Suppressor macrophage treated with lipopolysaccharide for 4 hours (primary cell): ENCODE measurements around the gene SLC23A2.
"Not testable (repeated sequence)": the region's sequence is repeated elsewhere in the genome, so short reads cannot be mapped to it uniquely, and the experiment has no call there.

ENCODE experiments used
- DNase-seq: peaks from one replicate; pipeline ENCODE4 v3.0.0-alpha.2; 2020

The SLC23A2 gene

GRCh38 chr20:5001174-5002076, at the start of gene SLC23A2:
TSS of gene SLC23A2 (minus strand) at chr20:5001510. CDS start at chr20:4932562, 68,948 bp downstream.
- peak; percentile 51 for DNase-seq

DNA sequence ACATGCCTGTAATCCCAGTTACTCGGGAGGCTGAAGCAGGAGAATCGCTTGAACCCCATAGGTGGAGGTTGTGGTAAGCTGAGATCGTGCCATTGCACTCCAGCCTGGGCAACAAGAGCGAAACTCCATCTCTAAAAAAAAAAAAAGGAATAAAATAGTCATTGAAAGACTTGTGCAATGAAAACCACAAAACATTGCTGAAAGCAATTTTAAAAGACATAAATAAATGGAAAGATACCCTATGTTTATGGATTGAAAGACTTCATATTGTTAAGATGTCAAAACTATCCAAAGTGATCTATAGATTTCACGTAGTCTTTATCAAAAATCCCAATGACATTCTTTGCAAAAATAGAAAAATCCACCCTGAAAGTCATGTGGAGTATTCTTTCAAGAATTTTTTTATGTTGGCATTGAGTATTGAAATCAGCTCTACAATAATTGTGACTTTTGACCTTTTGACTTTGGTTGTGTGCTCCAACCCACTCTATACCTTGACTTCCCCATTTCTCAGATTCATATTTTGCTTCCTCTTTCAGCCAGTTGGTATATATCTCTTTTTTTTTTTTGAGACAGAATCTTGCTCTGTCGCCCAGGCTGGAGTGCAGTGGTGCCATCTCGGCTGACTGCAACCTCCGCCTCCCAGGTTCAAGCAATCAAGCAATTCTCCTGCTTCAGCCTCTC, 45.5 kb upstream of the SLC23A2 start:
- peak; percentile 76 for DNase-seq

DNA sequence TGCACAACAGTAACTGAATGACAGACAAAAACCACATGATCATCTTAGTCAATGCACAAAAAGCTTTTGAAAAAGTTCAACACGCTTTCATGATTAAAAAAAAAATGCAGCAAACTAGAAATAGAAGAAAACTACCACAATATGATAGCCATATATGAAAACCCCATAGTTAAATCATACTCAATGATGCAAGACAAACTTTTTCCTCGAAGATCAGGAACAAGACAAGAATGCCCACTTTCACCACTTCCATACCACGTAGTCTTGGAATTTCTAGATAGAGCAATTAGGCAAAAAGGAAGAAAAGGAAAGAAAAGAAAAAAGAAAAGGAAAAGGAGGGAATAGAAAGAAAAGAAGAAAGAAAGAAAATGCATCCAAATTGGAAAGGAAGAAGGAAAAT, 44.6 kb upstream of the SLC23A2 start:
- DNase-seq, result peak; percentile 51

- no peak for DNase-seq
These were observed 42.8 kb upstream of the SLC23A2 start for GRCh38 chr20:5044075-5044620.

DNA sequence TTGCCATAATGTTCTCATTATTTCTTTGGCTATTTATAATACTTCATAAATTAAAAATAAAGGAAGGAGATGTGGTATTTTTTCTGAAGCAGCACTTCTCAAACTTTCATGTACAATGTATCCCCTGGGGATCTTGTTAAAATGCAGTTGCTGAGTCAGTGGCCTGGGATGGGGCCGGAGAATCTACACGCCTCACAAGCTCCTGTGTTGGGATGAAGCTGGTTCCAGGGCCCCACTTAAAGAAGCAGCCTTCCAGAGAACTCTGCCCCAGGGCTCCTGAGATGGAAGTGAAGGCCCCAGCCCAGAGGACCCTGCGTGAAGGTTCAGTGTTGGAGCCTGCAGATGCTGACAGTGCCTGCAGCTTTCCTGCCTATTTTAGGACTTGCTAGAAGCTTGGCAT, 40.1 kb upstream of the SLC23A2 start:
- DNase-seq, result no peak

DNA sequence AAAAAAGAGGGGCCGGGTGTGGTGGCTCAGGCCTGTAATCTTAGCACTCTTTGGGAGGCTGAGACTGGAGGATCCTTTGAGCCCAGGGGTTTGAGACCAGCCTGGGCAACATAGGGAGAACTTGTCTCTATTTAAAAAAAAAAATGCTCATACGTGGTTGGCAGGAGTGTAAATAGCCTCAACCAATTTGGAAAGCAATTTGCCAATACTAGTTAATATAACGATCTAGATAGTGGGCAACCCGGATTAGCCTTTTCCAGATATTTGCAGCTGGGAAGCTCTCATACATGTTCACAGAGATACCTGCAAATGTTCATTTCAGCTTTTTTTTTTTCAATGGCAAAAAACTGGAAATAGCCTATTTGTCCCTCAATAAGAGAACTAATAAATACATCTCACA, 39.0 kb upstream of the SLC23A2 start:
- DNase-seq, result no peak

DNA sequence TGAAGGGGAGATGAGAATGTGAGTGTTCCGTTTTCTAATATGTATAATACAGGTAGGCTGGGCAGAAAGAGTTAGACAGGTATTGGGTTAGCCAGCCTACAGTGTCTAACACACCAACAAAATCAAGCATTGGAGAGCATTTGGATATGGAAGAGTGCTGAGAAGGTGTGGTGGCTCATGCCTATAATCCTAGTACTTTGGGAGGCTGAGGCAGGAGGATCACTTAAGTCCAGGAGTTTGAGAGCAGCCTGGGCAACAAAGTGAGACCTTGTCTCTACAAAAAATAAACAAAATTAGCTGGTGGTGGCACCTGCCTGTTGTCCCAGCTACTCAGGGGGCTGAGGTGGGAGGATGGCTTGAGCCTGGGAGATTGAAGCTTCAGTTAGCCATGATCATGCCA, 38.6 kb upstream of the SLC23A2 start:
- no peak for DNase-seq

GRCh38 chr20:5039255-5039657, 37.9 kb upstream of the SLC23A2 start:
- DNase-seq, result peak; percentile 16

GRCh38 chr20:5036828-5037227, 35.5 kb upstream of the SLC23A2 start:
- DNase-seq, result no peak

- not testable (repeated sequence) for DNase-seq
These were observed 34.2 kb upstream of the SLC23A2 start for GRCh38 chr20:5035518-5035917.

DNA sequence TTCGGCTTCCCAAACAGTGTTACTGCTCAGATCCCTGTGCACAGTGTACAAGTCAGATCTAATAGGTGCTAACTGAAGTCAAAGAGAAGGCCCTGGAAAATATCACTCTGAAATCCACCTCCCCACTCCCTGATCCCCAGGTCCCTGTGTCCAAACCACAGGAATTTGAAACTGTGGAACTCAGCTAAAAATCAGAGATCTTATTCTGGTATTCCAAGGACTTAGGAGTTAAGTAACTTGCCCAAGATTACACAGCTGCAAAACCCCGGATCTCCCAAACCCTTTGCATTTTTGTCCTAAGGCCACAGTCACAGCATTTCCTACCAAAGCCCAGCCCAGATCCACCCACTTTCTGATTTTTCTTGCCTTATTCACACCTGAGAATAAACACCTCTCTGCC, 32.3 kb upstream of the SLC23A2 start:
- DNase-seq, result no peak

DNA sequence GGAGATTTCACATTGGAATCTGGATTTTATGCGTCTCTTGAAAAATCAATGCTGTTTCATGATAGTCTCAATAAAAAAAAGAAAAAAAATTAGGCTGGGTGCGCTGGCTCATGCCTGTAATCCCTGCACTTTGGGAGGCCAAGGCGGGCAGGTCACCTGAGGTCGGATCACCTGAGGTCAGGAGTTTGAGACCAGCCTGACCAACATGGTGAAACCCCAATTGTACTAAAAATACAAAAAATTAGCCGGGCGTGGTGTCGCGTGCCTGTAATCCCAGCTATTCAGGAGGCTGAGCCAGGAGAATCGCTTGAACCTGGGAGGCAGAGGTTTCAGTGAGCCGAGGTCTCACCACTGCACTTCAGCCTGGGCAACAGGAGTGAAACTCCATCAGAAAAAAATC, 30.4 kb upstream of the SLC23A2 start:
- DNase-seq, result not testable (repeated sequence)

GRCh38 chr20:5031206-5031557, 29.9 kb upstream of the SLC23A2 start:
- DNase-seq, result peak; percentile 35

GRCh38 chr20:5030348-5031205, 29.3 kb upstream of the SLC23A2 start:
- DNase-seq, result peak; percentile 58

DNA sequence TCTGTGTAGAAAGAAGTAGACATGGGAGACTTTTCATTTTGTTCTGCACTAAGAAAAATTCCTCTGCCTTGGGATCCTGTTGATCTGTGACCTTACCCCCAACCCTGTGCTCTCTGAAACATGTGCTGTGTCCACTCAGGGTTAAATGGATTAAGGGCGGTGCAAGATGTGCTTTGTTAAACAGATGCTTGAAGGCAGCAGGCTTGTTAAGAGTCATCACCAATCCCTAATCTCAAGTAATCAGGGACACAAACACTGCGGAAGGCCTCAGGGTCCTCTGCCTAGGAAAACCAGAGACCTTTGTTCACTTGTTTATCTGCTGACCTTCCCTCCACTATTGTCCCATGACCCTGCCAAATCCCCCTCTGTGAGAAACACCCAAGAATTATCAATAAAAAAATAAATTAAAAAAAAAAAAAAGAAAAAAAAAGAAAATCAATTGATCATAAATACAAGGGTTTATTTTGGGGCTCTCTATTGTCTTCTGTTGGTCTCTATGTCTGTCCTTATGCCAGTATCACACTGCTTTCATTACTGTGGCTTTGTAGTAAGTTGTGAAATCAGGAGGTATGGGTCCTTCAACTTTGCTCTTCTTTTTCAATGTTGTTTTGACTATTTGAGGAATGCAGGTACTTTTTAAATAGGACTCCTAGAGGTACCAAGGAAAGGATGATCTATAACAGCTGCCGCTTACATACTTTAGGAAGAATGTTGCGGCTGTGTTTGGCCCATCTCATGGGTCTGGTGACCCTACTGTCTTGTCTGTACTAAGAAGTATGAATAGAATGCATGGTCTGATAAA, 27.1 kb upstream of the SLC23A2 start:
- DNase-seq, result not testable (repeated sequence)

GRCh38 chr20:5024982-5025381, 23.7 kb upstream of the SLC23A2 start:
- no peak for DNase-seq

- peak; percentile 18 for DNase-seq
These were observed 22.8 kb upstream of the SLC23A2 start for GRCh38 chr20:5024103-5024502.

DNA sequence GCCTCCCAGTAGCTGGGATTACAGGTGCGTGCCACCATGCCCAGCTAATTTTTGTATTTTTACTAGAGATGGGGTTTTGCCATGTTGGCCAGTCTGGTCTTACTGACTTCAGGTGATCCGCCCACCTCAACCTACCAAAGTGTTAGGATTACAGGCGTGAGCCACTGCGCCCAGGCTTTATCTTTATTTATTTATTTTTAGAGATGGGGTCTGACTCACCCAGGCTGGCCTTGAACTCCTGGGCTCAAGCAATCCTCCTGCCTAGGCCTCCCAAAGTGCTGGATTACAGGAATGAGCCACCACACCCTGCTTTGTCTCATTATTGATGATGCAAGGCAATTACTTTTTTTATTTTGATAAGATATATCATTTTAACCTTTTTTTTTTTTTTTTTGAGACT, 21.9 kb upstream of the SLC23A2 start:
- not testable (repeated sequence) for DNase-seq

DNA sequence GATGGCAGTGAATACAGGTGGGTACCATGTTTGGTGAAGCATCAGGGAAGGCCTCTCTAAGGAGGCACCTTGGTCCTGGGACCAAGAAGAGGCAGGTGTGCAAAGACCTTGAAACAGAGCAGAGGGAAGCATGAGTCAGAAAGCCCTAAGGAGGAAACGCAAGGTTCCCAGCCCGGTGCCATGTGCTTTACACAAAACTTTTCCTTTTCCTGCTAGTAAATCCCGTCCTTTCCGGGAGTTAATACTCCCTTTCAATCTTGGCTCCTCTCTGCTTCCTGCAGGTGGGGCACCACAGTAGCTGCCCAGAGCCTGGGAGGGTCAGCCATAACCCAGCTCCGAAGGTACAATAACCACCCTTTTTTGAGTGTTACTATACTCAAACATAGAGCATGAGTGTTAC, 19.4 kb upstream of the SLC23A2 start:
- DNase-seq, result no peak

DNA sequence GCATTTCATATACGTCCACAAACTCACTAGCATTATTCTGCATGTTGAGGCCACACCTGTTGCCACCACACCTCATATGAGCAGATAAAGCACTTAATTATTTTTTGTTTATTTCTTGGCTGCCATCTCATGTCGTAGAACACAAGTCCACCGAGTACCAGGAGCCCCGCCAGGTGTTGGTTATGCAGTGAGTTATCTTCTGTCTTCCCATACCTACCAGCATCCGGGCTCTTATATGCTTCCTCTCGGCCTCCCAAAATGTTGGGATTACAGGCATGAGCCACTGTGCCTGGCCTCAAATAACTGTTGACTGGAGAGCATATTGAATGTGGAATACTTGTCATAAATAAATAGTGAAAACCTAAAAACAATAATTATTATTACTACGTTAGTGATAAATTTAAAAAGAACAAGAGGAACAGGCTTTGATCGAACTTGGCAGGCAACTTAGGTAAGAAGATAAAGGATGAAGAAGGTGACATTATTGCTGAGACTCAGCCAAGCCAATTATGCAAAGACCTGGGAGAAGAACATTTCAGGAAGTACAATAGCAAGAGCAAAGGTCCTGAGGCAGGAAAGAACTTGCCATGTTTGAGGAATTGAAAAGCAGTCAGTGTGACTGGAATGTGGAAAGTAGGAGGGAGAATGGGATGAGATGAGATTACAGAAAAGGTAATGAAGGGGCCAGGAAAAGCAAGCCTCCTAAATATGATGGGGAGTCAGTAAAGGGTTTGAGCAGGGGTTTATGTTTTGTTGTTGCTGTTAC, 12.6 kb upstream of the SLC23A2 start:
- DNase-seq, result no peak

DNA sequence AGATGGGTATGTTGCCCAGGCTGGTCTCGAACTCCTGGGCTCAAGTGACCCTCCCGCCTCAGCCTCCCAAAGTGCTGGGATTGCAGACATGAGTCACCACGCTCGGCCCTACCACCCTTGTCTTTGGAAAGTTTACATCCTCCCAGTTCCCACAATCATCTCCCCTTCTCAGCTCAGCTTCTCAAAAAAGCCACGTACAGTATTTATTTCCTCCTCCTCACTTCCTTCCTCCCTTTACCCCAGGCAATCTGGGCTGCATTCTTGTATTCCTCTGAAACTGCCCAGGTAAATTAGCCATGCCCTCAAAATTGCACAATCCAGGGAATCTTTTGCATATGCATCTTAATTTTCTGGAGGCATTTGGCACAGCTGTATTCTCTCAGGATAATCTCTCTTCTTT, 7.4 kb upstream of the SLC23A2 start:
- peak; percentile 71 for DNase-seq
